GM12878 (cell line): ENCODE data around the gene STK32B. TPM values are rescaled to one million over a fixed set of nuclear protein-coding genes. Genes with fewer than 3 reads are reported as not detected.

ENCODE experiments used
- ATAC-seq: fragments of 200-7000 bp; cut with Tn5 transposase; 3 replicates; pipeline ENCODE4 v1.9.1; 2020; ENCODE audit warnings: mild to moderate bottlenecking, moderate library complexity
- BruUV-seq: library from RNA; stranded (reverse); fragments of 400-500 nt; replicated peaks from 2 replicates; lab custom pipeline; 2021; lab: Mats Ljungman, UMichigan
- CTCF ChIA-PET: fragments of 300-600 bp; sonication (Branson Sonifier 250); formaldehyde crosslinking; extraction: SDS; loops from one replicate; lab custom pipeline; 2021; ENCODE audit warnings: inconsistent platforms; lab: Yijun Ruan, JAX
- POLR2A ChIA-PET: fragments of 350-600 bp; formaldehyde crosslinking; extraction: SDS; loops from one replicate; lab custom pipeline; 2021; ENCODE audit warnings: inconsistent platforms; lab: Charles Lee
- RAD21 ChIA-PET: fragments of 300-600 bp; sonication (Branson Sonifier 250); formaldehyde crosslinking; loops from one replicate; lab custom pipeline; 2023; ENCODE audit warnings: antibody characterized with exemption; ENCODE audit not compliant: unreplicated experiment; lab: Charles Lee
- SMC1A ChIA-PET: fragments of 300-600 bp; sonication (Branson Sonifier 250); formaldehyde crosslinking; loops from one replicate; lab custom pipeline; 2023; ENCODE audit not compliant: unreplicated experiment, uncharacterized antibody; lab: Charles Lee
- DNase-seq: peaks from one replicate; pipeline ENCODE4 v3.0.0-alpha.2; 2011; ENCODE audit warnings: low read depth, low spot score
- FAIRE-seq: peaks from 3 replicates; lab custom pipeline; 2011; peaks lifted over from hg19 to GRCh38; lab: Jason Lieb, UNC
- H2AFZ ChIP-seq: 2 replicates; pipeline ENCODE4 v1.6.0; 2011; ENCODE audit warnings: low read depth, low read length, control low read depth; ENCODE audit not compliant: control insufficient read depth
- H3K27ac ChIP-seq: 2 replicates; pipeline ENCODE4 v1.5.1; 2011; ENCODE audit warnings: control low read depth; ENCODE audit not compliant: control insufficient read depth, insufficient read depth
- H3K27me3 ChIP-seq, 2 experiments: replicated peaks in 1 of 2; 2 replicates each; pipeline versions ENCODE4 v1.6.0 to v1.6.1; 2011; ENCODE audit warnings: low read length in 1 of 2; ENCODE audit not compliant: control insufficient read depth in 2 of 2, insufficient read depth in 2 of 2
- H3K36me3 ChIP-seq, 2 experiments: 2 replicates each; pipeline ENCODE4 v1.5.1; 2011; ENCODE audit warnings: low read length in 1 of 2; ENCODE audit not compliant: control insufficient read depth in 2 of 2, insufficient read depth in 2 of 2
- H3K4me1 ChIP-seq: 2 replicates; pipeline ENCODE4 v1.6.1; 2011; ENCODE audit warnings: mild to moderate bottlenecking, low read length, moderate library complexity, mixed read lengths; ENCODE audit not compliant: control insufficient read depth, insufficient read depth
- H3K4me2 ChIP-seq: 2 replicates; pipeline ENCODE4 v1.6.0; 2011; ENCODE audit warnings: control low read depth; ENCODE audit not compliant: control insufficient read depth, insufficient read depth
- H3K4me3 ChIP-seq: fragments of 200-600 bp; sonication (generic); 2 replicates; pipeline ENCODE4 v1.5.1; 2016
- H3K79me2 ChIP-seq: 2 replicates; pipeline ENCODE4 v1.6.0; 2011; ENCODE audit warnings: low read length; ENCODE audit not compliant: control insufficient read depth, insufficient read depth
- H3K9ac ChIP-seq: 2 replicates; pipeline ENCODE4 v1.8.0; 2011; ENCODE audit warnings: low read length, control low read depth, mixed read lengths; ENCODE audit not compliant: control insufficient read depth, insufficient read depth
- H3K9me3 ChIP-seq: replicated peaks from 3 replicates; pipeline ENCODE4 v1.5.1; 2011; ENCODE audit warnings: mild to moderate bottlenecking, low read length; ENCODE audit not compliant: control insufficient read depth, insufficient read depth
- H4K20me1 ChIP-seq: 2 replicates; pipeline ENCODE4 v1.6.0; 2011; ENCODE audit not compliant: control insufficient read depth, insufficient read depth
- CREB1 ChIP-seq: IDR thresholded peaks from 2 replicates; pipeline ENCODE4 v1.6.1; 2012; ENCODE audit warnings: low read depth, mild to moderate bottlenecking, inconsistent platforms
- GABPA ChIP-seq: IDR thresholded peaks from 2 replicates; pipeline ENCODE4 v1.6.1; 2014; ENCODE audit warnings: antibody characterized with exemption, low read depth, mild to moderate bottlenecking, inconsistent platforms
- KLF5 ChIP-seq: fragments of 450-650 bp; IDR thresholded peaks from 2 replicates; pipeline ENCODE4 v1.6.1; 2014; ENCODE audit warnings: mild to moderate bottlenecking; ENCODE audit not compliant: partially characterized antibody
- MYB ChIP-seq: fragments of 150-350 bp; IDR thresholded peaks from 2 replicates; pipeline ENCODE4 v1.6.1; 2014; ENCODE audit warnings: mild to moderate bottlenecking, low read depth, low read length, borderline replicate concordance
- SREBF1 ChIP-seq: IDR thresholded peaks from 2 replicates; pipeline ENCODE4 v1.6.1; 2012; ENCODE audit warnings: mild to moderate bottlenecking, low read length
- ZBED1 ChIP-seq: IDR thresholded peaks from 2 replicates; pipeline ENCODE4 v1.6.1; 2016; ENCODE audit warnings: borderline replicate concordance
- ZNF24 ChIP-seq: fragments of 450-650 bp; IDR thresholded peaks from 2 replicates; pipeline ENCODE4 v1.6.1; 2017; ENCODE audit warnings: antibody characterized with exemption, mild to moderate bottlenecking
- WGBS: methylation state at CpG from one replicate; pipeline ENCODE4 v1.1.6; 2016; ENCODE audit warnings: low lambda C conversion rate; ENCODE audit not compliant: insufficient replicate concordance, insufficient coverage; ENCODE audit errors: missing lambda C conversion rate; 5-methylcytosine and 5-hydroxymethylcytosine counted together
- in situ Hi-C: fragments of 300-500 bp; cut with MboI; formaldehyde crosslinking; loops from 9 replicates; pipeline ENCODE4 v1.14.3; 2018; ENCODE audit warnings: mixed read lengths
- intact Hi-C: fragments of 100-400 bp; cut with micrococcal nuclease; formaldehyde crosslinking; loops from one replicate; pipeline ENCODE4 v1.14.2; 2022; ENCODE audit not compliant: unreplicated experiment
- polyA plus RNA-seq, 11 experiments: library from polyadenylated mRNA; depleted of rRNA in 4 of 11; unstranded in 6 of 11; stranded (reverse) in 5 of 11; fragments of >200 nt; fragmentation: Nextera tagmentation in 4 of 11; fragmentation: Illumina TruSeq in 1 of 11; extraction: Ambion mirVana in 4 of 11; extraction: Trizol in 1 of 11; gene quantifications; 1 replicate in 1 of 11; 2 replicates in 10 of 11; pipeline versions ENCODE4 v1.2.1 to v1.2.3, GENCODE V29; 2011 to 2016; ENCODE audit warnings: inconsistent platforms in 2 of 11, missing spikeins in 2 of 11, low read depth in 1 of 11
- total RNA-seq, 4 experiments: library from RNA; depleted of rRNA in 3 of 4; stranded (reverse); fragments of >200 nt in 3 of 4; fragmentation: Illumina TruSeq in 1 of 4; extraction: Trizol in 1 of 4; gene quantifications; 2 replicates each; pipeline versions ENCODE4 v1.2.1 to v1.2.3, GENCODE V29; 2013 to 2021
- TF ChIP-seq, protein P1 (sequence below): IDR thresholded peaks from 2 replicates; pipeline ENCODE4 v1.6.1; 2012; ENCODE audit warnings: low read depth, low read length, improper control_type of control experiment
- TF ChIP-seq, protein P2 (sequence below): fragments of 450-650 bp; IDR thresholded peaks from 2 replicates; pipeline ENCODE4 v1.6.1; 2017; ENCODE audit warnings: low read depth, mild to moderate bottlenecking, moderate library complexity
- TF ChIP-seq, protein P3 (sequence below): IDR thresholded peaks from 2 replicates; pipeline ENCODE4 v1.6.1; 2012; ENCODE audit warnings: low read depth, low read length, improper control_type of control experiment

The STK32B gene
- total and polyA plus RNA-seq, 10 of the 15 experiments (the other 5 are each of a cell fraction or from before 2014, with no cell fraction given): 0.04 to 0.12 (median 0.08) TPM; not detected in 7

DNA sequence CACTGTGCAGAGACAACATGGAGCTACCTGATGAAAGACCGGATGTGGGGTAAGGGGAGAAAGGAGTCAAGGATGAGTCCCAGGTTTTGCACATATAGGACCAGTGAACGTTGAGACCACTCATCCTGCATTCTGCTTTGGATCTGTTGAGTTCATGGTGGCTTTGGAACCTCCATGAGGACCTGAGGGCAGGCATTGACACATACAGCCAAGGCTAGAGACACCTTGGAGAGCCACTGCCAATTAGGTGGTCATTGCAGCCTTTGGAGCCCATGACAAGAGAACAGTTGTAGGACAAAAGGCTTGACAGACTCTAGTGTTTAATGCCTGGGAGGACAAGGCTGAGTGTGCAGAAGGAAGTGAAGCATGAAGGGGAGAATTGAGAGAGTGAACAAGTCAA is 87.9 kb downstream of the STK32B start:
- H3K79me2 ChIP-seq: no peaks in the 10 kb centered on the region
- TF ChIP-seq MYB (no peak), ZNF24 (no peak), SREBF1 (no peak), GABPA (no peak), ZBED1 (no peak), CREB1 (no peak), KLF5 (no peak)
- TF ChIP-seq, protein P1, sequence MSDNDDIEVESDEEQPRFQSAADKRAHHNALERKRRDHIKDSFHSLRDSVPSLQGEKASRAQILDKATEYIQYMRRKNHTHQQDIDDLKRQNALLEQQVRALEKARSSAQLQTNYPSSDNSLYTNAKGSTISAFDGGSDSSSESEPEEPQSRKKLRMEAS: no peak
- TF ChIP-seq, protein P2, sequence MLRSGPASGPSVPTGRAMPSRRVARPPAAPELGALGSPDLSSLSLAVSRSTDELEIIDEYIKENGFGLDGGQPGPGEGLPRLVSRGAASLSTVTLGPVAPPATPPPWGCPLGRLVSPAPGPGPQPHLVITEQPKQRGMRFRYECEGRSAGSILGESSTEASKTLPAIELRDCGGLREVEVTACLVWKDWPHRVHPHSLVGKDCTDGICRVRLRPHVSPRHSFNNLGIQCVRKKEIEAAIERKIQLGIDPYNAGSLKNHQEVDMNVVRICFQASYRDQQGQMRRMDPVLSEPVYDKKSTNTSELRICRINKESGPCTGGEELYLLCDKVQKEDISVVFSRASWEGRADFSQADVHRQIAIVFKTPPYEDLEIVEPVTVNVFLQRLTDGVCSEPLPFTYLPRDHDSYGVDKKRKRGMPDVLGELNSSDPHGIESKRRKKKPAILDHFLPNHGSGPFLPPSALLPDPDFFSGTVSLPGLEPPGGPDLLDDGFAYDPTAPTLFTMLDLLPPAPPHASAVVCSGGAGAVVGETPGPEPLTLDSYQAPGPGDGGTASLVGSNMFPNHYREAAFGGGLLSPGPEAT: no peak
- TF ChIP-seq, protein P3, sequence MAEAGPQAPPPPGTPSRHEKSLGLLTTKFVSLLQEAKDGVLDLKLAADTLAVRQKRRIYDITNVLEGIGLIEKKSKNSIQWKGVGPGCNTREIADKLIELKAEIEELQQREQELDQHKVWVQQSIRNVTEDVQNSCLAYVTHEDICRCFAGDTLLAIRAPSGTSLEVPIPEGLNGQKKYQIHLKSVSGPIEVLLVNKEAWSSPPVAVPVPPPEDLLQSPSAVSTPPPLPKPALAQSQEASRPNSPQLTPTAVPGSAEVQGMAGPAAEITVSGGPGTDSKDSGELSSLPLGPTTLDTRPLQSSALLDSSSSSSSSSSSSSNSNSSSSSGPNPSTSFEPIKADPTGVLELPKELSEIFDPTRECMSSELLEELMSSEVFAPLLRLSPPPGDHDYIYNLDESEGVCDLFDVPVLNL: no peak
- RAD21 ChIA-PET: no interaction called here
- FAIRE-seq (no peak), ATAC-seq (no peak), DNase-seq (no peak)
- no peaks in the 10 kb centered on the region for H3K27me3 ChIP-seq
- SMC1A ChIA-PET: no interaction called here
- H3K9me3 ChIP-seq: no peaks in the 10 kb centered on the region
- H3K4me3 ChIP-seq: no peak overlapping the region
- CTCF ChIA-PET: no interaction called here
- H3K4me1 ChIP-seq: no peaks in the 10 kb centered on the region
- no peaks in the 10 kb centered on the region for H3K36me3 ChIP-seq
- 0% methylated on average over 2 of the region's 2 CpGs for WGBS
- H3K4me2 ChIP-seq: no peak overlapping the region
- POLR2A ChIA-PET: no interaction called here
- intact Hi-C loops: no loop called here
- H4K20me1 ChIP-seq: no peaks in the 10 kb centered on the region
- BruUV-seq: no TSS peak
- no peak overlapping the region for H3K9ac ChIP-seq
- no peak overlapping the region for H3K27ac ChIP-seq
- no peak overlapping the region for H2AFZ ChIP-seq
- in situ Hi-C loops: no loop called here
